ENCODE results near the gene ZNF787. TPM values are rescaled to one million over a fixed set of nuclear protein-coding genes. Genes with fewer than 3 reads are reported as not detected.

ZNF787 gene
- total and polyA plus RNA-seq, 2 of the 4 experiments (the other 2 are of a cell fraction) = 4.8 to 11.2 TPM

DNA sequence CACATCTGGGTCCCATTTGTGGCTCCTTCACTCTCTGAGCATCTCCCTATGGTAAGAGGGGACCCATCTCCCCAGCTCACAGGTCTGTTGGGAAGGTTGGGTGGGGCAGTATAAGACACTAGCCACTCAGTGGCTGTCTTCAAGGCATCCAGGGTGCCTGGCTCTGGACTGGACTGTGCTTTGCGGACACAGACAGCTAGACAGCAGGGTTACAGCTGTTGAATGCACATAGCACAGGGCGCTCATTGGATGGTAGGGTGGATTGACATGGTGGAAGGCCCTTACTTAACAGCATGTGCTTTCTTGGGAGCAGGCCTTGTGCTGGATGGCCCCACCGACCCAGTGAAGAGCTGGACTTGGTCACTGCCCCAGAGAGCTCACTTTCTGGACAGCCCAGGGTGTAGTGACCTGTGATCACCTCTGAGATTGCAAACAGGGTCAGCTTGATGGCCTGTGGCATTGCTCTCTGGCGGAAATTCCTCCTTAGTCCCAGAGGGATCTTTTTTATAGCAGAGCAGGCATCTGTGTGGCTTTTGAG lies 21.9 kb upstream of the ZNF787 start:
- Histone ChIP-seq H4K8ac (ENCODE audit: low read depth in 2 of 2, low read length in 2 of 2) (no peak overlapping the region), H2BK20ac (ENCODE audit: low read depth, low read length) (no peak overlapping the region), H4K5ac (ENCODE audit: low read depth, low read length) (no peak overlapping the region), H2AK9ac (replicated peaks; ENCODE audit: low read depth, low read length, poor library complexity) (no peak overlapping the region), H4K91ac (ENCODE audit: insufficient read depth, low read depth, low read length) (no peak overlapping the region), H3K79me1 (ENCODE audit: low read depth in 1 of 2, low read length in 2 of 2) (peaks cover 18 to 40% of the 10 kb centered on the region in 2 experiments), H3K36me3 (ENCODE audit: control insufficient read depth, insufficient read depth, low read length) (peaks cover 19% of the 10 kb centered on the region), H3K9ac (ENCODE audit: low read depth, low read length) (no peak overlapping the region), H3K4me1 (ENCODE audit: control insufficient read depth, insufficient read depth, low read length) (no peaks in the 10 kb centered on the region; the same call in 1 of the 2 replicates), H3K14ac (replicated peaks; ENCODE audit: low read depth, low read length) (no peak overlapping the region), H2BK5ac (ENCODE audit: low read depth, low read length, poor library complexity, severe bottlenecking) (no peak overlapping the region), H3K18ac (ENCODE audit: low read depth, low read length) (no peak overlapping the region), H2AFZ (replicated peaks; ENCODE audit: low read length, poor library complexity) (no peak overlapping the region), H2AK5ac (ENCODE audit: low read depth, low read length) (no peak overlapping the region), H3K27me3 (ENCODE audit: control insufficient read depth, insufficient read depth, low read length) (no peaks in the 10 kb centered on the region), H2BK120ac (ENCODE audit: low read depth, low read length) (no peak overlapping the region), H4K20me1 (ENCODE audit: insufficient read depth, low read length) (peaks cover 3% of the 10 kb centered on the region; the same call in 1 of the 2 replicates), H3K9me1 (ENCODE audit: insufficient read depth, low read length) (peaks cover 22% of the 10 kb centered on the region), H3K23ac (ENCODE audit: low read depth, low read length) (no peak overlapping the region), H3K4ac (ENCODE audit: low read depth, low read length) (no peak overlapping the region), H2BK15ac (ENCODE audit: low read depth, low read length) (no peak overlapping the region), H3K56ac (ENCODE audit: extremely low read depth, insufficient read depth, low read length) (no peak overlapping the region), H3K4me3 (ENCODE audit: insufficient read depth, low read depth, low read length) (no peak overlapping the region), H3K9me3 (ENCODE audit: control insufficient read depth, insufficient read depth, low read length) (no peaks in the 10 kb centered on the region), H3K4me2 (ENCODE audit: low read depth, low read length) (no peak overlapping the region), H3K27ac (ENCODE audit: insufficient read depth, low read length) (no peak overlapping the region)
- POLR2A ChIA-PET (ENCODE audit: unreplicated experiment) = no interaction called here
- ATAC-seq (ENCODE audit: low read depth) (no peak), DNase-seq (no peak)
- dilution Hi-C loops (cut with HindIII; ENCODE audit: low sequenced_read_pairs, unreplicated experiment) = no loop called here
- CTCF ChIA-PET = no interaction called here
- WGBS, 2 experiments (ENCODE audit: extremely low coverage in 2 of 2, insufficient read length in 1 of 2) = 57% methylated on average over 1 of the region's 4 CpGs; no CpG with 5 or more reads in 1 of the 2 experiments
- intact Hi-C loops (cut with micrococcal nuclease) = no loop called here
- in situ Hi-C loops (cut with MboI; ENCODE audit: low sequenced_read_pairs) = loop anchor here (25.0 kb wide), 2 partner anchors 456 to 1681 kb away; partner anchors contain the start of genes CDC42EP5, EPN1 and LENG9
- BruUV-seq (replicated peaks) = no TSS peak
- TF ChIP-seq RAD21 (IDR thresholded peaks at IDR 0.05; ENCODE audit: low read length) = no peak
- TF ChIP-seq RCOR1 (IDR thresholded peaks at IDR 0.05; ENCODE audit: insufficient replicate concordance, low read length) = no peak
- TF ChIP-seq RFX5 (IDR thresholded peaks at IDR 0.05; ENCODE audit: low read depth, low read length) = no peak
- TF ChIP-seq SMC3 (IDR thresholded peaks at IDR 0.05; ENCODE audit: low read depth, low read length) = no peak
- no peak for TF ChIP-seq MAFK (IDR thresholded peaks at IDR 0.05; ENCODE audit: low read depth, low read length)
- TF ChIP-seq FOS (IDR thresholded peaks at IDR 0.05; ENCODE audit: low read depth, low read length) = no peak
- TF ChIP-seq, protein P1, sequence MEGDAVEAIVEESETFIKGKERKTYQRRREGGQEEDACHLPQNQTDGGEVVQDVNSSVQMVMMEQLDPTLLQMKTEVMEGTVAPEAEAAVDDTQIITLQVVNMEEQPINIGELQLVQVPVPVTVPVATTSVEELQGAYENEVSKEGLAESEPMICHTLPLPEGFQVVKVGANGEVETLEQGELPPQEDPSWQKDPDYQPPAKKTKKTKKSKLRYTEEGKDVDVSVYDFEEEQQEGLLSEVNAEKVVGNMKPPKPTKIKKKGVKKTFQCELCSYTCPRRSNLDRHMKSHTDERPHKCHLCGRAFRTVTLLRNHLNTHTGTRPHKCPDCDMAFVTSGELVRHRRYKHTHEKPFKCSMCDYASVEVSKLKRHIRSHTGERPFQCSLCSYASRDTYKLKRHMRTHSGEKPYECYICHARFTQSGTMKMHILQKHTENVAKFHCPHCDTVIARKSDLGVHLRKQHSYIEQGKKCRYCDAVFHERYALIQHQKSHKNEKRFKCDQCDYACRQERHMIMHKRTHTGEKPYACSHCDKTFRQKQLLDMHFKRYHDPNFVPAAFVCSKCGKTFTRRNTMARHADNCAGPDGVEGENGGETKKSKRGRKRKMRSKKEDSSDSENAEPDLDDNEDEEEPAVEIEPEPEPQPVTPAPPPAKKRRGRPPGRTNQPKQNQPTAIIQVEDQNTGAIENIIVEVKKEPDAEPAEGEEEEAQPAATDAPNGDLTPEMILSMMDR (conservative IDR thresholded peaks at IDR 0.05; ENCODE audit: low read depth, low read length) = no peak
- TF ChIP-seq POLR2A (IDR thresholded peaks at IDR 0.05; ENCODE audit: low read depth, low read length) = no peak
- TF ChIP-seq, protein P2, sequence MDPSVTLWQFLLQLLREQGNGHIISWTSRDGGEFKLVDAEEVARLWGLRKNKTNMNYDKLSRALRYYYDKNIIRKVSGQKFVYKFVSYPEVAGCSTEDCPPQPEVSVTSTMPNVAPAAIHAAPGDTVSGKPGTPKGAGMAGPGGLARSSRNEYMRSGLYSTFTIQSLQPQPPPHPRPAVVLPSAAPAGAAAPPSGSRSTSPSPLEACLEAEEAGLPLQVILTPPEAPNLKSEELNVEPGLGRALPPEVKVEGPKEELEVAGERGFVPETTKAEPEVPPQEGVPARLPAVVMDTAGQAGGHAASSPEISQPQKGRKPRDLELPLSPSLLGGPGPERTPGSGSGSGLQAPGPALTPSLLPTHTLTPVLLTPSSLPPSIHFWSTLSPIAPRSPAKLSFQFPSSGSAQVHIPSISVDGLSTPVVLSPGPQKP (IDR thresholded peaks at IDR 0.05; ENCODE audit: borderline replicate concordance, low read depth, low read length) = no peak
- no peak for TF ChIP-seq BHLHE40 (IDR thresholded peaks at IDR 0.05; ENCODE audit: low read depth, low read length)
- TF ChIP-seq NFE2L2 (IDR thresholded peaks at IDR 0.05; ENCODE audit: low read depth, low read length) = no peak
- TF ChIP-seq, protein P3, sequence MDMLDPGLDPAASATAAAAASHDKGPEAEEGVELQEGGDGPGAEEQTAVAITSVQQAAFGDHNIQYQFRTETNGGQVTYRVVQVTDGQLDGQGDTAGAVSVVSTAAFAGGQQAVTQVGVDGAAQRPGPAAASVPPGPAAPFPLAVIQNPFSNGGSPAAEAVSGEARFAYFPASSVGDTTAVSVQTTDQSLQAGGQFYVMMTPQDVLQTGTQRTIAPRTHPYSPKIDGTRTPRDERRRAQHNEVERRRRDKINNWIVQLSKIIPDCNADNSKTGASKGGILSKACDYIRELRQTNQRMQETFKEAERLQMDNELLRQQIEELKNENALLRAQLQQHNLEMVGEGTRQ (IDR thresholded peaks at IDR 0.05; ENCODE audit: low read depth, low read length) = no peak
- TF ChIP-seq CHD1 (IDR thresholded peaks at IDR 0.05; ENCODE audit: low read depth, low read length) = no peak
- TF ChIP-seq MXI1 (IDR thresholded peaks at IDR 0.05; ENCODE audit: borderline replicate concordance, low read depth, low read length) = no peak
- no peak for TF ChIP-seq MAZ (IDR thresholded peaks at IDR 0.05; ENCODE audit: borderline replicate concordance, low read depth, low read length)
- TF ChIP-seq CEBPB (IDR thresholded peaks at IDR 0.05; ENCODE audit: low read depth, low read length) = no peak

Measured in IMR-90 (cell line).